ENCODE measurements around the gene NKX2-4.

The NKX2-4 gene

GRCh38 chr20:21364413-21364812 is 32.9 kb downstream of the NKX2-4 start:
- Histone ChIP-seq H3K36me3 (replicated peaks) (peaks cover 39% of the 10 kb centered on the region), H3K27me3 (ENCODE audit: low read depth) (no peaks in the 10 kb centered on the region)
- in situ Hi-C loops (cut with MboI; ENCODE audit: low sequenced_read_pairs) = loop anchor here (10.0 kb wide), 1 partner anchor 120 kb away; no protein-coding TSS in a partner anchor

GRCh38 chr20:21361266-21361665 is 36.1 kb downstream of the NKX2-4 start:
- H3K4me3 ChIP-seq = no peak overlapping the region
- DNase-seq (ENCODE audit: low spot score in 2 of 2) = no peak
- in situ Hi-C loops (cut with MboI; ENCODE audit: low sequenced_read_pairs) = loop anchor here (10.0 kb wide), 1 partner anchor 116 kb away; no protein-coding TSS in a partner anchor
- H3K9me3 ChIP-seq = no peaks in the 10 kb centered on the region
- H3K27me3 ChIP-seq (ENCODE audit: low read depth) = no peaks in the 10 kb centered on the region
- peaks cover 30% of the 10 kb centered on the region for H3K36me3 ChIP-seq (replicated peaks)
- no peaks in the 10 kb centered on the region for H3K4me1 ChIP-seq

More at GRCh38 chr20:21364413-21364812, 32.9 kb downstream of the NKX2-4 start:
- no peak for DNase-seq (ENCODE audit: low spot score in 2 of 2)
- Histone ChIP-seq H3K4me1 (no peaks in the 10 kb centered on the region), H3K4me3 (no peak overlapping the region), H3K9me3 (no peaks in the 10 kb centered on the region)

- DNase-seq (ENCODE audit: low spot score in 2 of 2) = no peak
- Histone ChIP-seq H3K36me3 (replicated peaks) (peaks cover 30% of the 10 kb centered on the region), H3K27me3 (ENCODE audit: low read depth) (no peaks in the 10 kb centered on the region), H3K9me3 (no peaks in the 10 kb centered on the region), H3K4me1 (no peaks in the 10 kb centered on the region), H3K4me3 (no peak overlapping the region)
- in situ Hi-C loops (cut with MboI; ENCODE audit: low sequenced_read_pairs) = loop anchor here (10.0 kb wide), 1 partner anchor 116 kb away; no protein-coding TSS in a partner anchor
Observed at GRCh38 chr20:21360705-21361104, 36.6 kb downstream of the NKX2-4 start.

DNA sequence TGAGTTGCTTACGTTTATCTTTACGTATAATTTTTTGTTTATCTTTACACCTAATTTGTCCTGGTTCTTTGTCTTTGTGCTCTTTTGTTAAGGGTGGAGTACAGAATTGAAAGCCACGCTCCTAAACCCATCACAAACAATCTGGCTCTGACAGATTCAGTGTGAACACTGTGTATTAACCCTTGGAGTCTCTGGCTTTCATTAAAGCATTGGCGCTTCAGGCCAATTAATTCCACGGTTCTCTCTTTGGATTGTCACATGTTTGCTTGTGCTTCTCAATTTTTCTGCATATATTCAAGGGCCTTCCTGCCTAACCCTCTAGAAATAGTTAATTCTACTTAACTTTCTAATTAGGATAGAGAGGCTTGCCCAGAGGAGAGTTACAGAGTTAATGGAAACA is 38.6 kb downstream of the NKX2-4 start:
- in situ Hi-C loops (cut with MboI; ENCODE audit: low sequenced_read_pairs) = no loop called here
- H3K4me1 ChIP-seq = no peaks in the 10 kb centered on the region
- H3K9me3 ChIP-seq = no peaks in the 10 kb centered on the region
- H3K36me3 ChIP-seq (replicated peaks) = peaks cover 23% of the 10 kb centered on the region
- no peaks in the 10 kb centered on the region for H3K27me3 ChIP-seq (ENCODE audit: low read depth)
- DNase-seq (ENCODE audit: low spot score in 2 of 2) = no peak
- H3K4me3 ChIP-seq = no peak overlapping the region

GRCh38 chr20:21357844-21358243 is 39.5 kb downstream of the NKX2-4 start:
- in situ Hi-C loops (cut with MboI; ENCODE audit: low sequenced_read_pairs) = no loop called here
- DNase-seq (ENCODE audit: low spot score in 2 of 2) = peak in 1 of 2 experiments; percentile 38
- Histone ChIP-seq H3K9me3 (no peaks in the 10 kb centered on the region), H3K27me3 (ENCODE audit: low read depth) (no peaks in the 10 kb centered on the region), H3K36me3 (replicated peaks) (peaks cover 23% of the 10 kb centered on the region), H3K4me3 (no peak overlapping the region), H3K4me1 (no peaks in the 10 kb centered on the region)

GRCh38 chr20:21356386-21356785 is 40.9 kb downstream of the NKX2-4 start:
- no peak for DNase-seq (ENCODE audit: low spot score in 2 of 2)
- Histone ChIP-seq H3K36me3 (replicated peaks) (peaks cover 20% of the 10 kb centered on the region), H3K4me1 (no peaks in the 10 kb centered on the region), H3K27me3 (ENCODE audit: low read depth) (no peaks in the 10 kb centered on the region), H3K4me3 (no peak overlapping the region), H3K9me3 (no peaks in the 10 kb centered on the region)
- in situ Hi-C loops (cut with MboI; ENCODE audit: low sequenced_read_pairs) = no loop called here

- Histone ChIP-seq H3K4me1 (no peaks in the 10 kb centered on the region), H3K27me3 (ENCODE audit: low read depth) (no peaks in the 10 kb centered on the region), H3K9me3 (no peaks in the 10 kb centered on the region), H3K4me3 (no peak overlapping the region), H3K36me3 (replicated peaks) (peaks cover 19% of the 10 kb centered on the region)
- in situ Hi-C loops (cut with MboI; ENCODE audit: low sequenced_read_pairs) = no loop called here
- DNase-seq (ENCODE audit: low spot score in 2 of 2) = no peak
Observed at GRCh38 chr20:21355981-21356380, 41.3 kb downstream of the NKX2-4 start.

DNA sequence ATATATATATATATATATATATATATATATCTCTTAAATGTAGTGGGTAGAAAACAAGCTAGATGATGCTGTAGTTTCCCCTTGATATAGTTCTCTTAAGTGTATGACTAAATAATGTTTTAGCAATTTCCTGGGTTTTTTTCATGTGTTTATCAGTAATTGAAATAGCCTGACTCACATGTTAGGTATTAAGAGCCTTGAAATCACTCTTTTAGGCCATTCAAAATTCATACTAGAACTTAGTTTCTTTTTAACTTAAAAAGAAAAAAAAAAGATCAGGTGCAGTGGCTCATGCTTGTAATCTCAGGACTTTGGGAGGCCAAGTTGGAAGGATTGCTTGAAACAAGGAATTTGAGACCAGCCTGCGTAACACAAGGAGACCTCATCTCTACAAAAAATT is 44.1 kb downstream of the NKX2-4 start:
- Histone ChIP-seq H3K9me3 (no peaks in the 10 kb centered on the region), H3K27me3 (ENCODE audit: low read depth) (no peaks in the 10 kb centered on the region), H3K36me3 (replicated peaks) (peaks cover 15% of the 10 kb centered on the region), H3K4me3 (no peak overlapping the region), H3K4me1 (no peaks in the 10 kb centered on the region)
- DNase-seq (ENCODE audit: low spot score in 2 of 2) = no peak
- in situ Hi-C loops (cut with MboI; ENCODE audit: low sequenced_read_pairs) = no loop called here

DNA sequence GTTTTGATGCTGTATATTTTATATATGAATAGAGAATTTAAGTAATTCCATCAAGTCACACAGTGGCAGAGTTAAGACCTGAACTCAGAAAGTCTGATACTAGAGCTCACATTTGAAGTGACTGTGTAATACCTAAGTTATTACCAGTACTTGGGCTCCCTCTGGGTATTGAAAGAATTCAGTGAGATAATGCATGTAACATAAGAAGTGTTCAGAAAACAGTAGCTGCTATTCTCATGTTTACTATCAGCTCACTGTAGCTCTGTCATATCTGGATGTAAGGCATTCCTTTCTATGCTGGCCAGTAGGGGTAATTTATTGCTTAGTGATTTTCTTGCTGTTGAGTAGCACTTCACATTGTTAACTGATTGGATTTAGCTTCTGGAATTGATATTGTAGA is 44.6 kb downstream of the NKX2-4 start:
- peak in 1 of 2 experiments; percentile 34 for DNase-seq (ENCODE audit: low spot score in 2 of 2)
- peaks cover 18% of the 10 kb centered on the region for H3K36me3 ChIP-seq (replicated peaks)

More for the DNA sequence above, 44.6 kb downstream of the NKX2-4 start:
- Histone ChIP-seq H3K27me3 (ENCODE audit: low read depth) (no peaks in the 10 kb centered on the region), H3K9me3 (no peaks in the 10 kb centered on the region), H3K4me1 (no peaks in the 10 kb centered on the region), H3K4me3 (no peak overlapping the region)
- in situ Hi-C loops (cut with MboI; ENCODE audit: low sequenced_read_pairs) = no loop called here

Data from HAP-1 (cell line).